ENCODE data around the gene CCNF. TPM values are rescaled to one million over a fixed set of nuclear protein-coding genes. Genes with fewer than 3 reads are reported as not detected.
A peak's percentile ranks its signal among the peaks of the same experiment; 100 is the strongest.
"Not testable (repeated sequence)": the region's sequence is repeated elsewhere in the genome, so short reads cannot be mapped to it uniquely, and the experiment has no call there.

Gene CCNF
- total RNA-seq, 1 donor from 2014 or later, result 1.1 TPM

DNA sequence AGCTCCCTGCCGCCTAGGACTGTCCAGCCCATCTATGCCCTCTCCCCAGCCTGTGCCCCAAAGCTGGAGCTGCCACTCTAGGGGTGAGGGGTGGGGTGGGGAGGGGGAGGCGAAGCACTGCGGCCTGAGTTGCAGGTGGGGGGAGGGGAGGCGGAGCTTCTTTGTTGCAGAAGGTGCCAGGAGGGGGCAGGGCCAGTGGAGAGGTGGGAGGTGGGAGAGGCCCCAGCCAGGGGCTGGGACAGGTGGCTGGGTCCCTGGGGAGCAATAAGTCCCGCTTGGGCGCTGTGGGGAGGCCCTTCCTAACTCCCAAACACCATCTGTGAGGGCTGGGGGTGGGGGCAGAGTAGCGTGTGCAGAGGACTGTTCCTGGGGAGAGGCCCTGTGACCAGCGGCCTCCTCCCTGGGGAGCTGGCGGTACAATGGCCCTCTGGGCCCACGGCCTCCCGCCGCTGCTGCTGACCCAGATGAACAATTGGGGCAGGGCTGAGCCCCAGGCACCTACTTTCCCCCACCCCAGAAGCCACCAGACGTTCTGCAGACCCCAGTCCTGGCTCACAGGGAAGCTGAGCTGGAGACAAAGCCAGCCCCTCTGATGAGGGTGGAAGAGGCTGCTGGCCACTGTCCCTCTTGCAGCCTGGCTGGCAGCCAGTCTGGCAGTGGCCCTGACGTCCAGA is 39.6 kb downstream of the CCNF start:
- ATAC-seq (no peak), DNase-seq (peak; percentile 52)
- intact Hi-C loops (cut with micrococcal nuclease), result no loop called here

DNA sequence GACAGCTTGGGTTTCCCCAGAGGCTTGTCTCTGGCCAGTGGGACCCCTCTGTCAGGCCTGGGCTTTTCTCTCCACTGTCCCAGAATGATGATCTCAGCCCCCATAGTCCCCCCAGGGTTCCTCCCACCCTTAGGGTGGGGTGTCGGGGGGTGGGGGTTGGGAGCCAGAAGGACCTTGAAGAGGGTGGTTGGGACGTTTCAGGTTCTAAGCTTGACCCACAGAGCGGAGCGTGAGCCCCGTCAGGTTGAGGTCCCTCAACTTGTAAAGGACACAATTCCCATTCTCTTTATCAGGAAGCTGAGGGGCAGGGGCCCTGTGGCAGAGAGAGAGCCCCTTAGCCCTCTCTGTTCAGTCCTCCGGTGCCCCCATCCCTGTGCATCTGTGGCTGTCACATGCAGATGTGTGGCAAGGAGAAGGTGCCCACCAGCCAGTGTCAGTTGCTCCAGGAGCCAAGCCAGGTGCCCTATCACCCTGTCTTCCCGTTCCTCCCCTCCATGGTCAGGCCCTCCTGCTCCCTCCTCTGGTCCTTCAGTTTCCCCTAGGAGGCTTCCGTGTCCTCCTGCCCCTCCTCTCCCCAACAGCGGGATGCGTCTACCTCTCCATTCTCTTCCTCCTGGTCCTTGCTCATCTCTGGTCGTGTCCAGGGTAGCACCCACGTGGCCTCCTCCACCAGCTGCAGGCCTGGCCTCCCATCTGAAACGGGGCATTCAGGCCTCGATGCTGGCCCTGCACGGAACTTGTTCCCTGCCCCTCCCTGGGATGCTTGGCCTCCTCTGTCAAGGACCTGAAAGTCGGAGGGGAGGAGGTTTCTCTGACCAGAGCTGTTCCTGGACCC is 40.4 kb downstream of the CCNF start:
- ATAC-seq (no peak), DNase-seq (no peak)
- intact Hi-C loops (cut with micrococcal nuclease), result no loop called here

DNA sequence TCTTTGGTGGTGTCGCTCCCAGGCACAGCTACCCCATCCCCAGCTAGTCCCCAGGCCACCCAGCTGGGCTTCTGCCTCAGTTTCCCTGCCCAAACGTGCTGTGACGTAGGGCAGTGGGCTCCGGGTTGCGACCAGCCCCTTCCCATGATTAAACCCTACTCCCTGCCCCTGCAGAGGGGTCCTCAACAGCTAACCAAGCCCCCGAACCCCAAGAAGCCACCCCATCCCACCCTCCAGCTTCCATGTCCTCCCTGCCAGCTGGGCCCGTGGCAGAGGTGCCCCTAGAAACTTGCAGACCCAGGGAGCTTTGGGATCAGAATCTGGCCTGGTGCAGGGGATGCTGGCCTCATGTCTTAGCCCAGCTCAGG is 41.0 kb downstream of the CCNF start:
- intact Hi-C loops (cut with micrococcal nuclease), result no loop called here
- DNase-seq (no peak), ATAC-seq (no peak)

GRCh38 chr16:2470603-2471015 is 41.4 kb downstream of the CCNF start:
- ATAC-seq, result no peak
- intact Hi-C loops (cut with micrococcal nuclease), result no loop called here
- DNase-seq, result no peak

DNA sequence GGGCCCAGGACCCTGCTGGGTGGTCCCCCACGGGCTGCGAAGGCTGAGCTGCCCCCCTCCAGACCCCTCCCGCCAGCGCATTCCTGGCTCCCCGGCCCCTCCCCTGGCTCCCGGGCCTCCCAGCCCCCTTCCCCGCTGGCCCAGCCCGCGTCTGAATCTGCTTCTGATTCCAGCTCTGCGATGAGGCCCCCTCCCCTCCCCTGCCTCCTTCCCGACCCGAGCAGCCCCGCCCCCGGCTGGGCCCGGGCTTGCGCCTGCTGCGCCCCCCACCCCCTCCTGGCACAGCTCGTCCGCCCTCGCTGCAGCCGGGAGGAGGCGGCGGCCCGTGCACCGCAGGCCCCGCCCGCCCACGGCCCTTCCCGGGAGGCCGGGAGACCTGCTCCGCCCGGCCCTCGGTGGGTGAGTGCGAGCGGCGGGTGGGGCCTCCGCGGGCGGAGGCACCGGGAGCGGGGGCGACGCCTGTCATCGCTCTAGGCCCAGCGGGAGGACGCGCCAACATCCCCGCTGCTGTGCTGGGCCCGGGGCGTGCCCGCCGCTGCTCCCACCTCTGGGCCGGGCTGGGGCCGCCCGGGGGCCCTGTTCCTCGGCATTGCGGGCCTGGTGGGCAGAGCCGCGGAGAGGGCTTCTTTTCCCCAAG is 41.9 kb downstream of the CCNF start, which contains the start of gene NTN3:
Gene NTN3 (plus strand): TSS at position 282 of the 637 bp plus-strand sequence. CDS start 405 bp downstream, outside the sequence.
- DNase-seq (peak; percentile 50), ATAC-seq (no peak)
- intact Hi-C loops (cut with micrococcal nuclease), result no loop called here

DNA sequence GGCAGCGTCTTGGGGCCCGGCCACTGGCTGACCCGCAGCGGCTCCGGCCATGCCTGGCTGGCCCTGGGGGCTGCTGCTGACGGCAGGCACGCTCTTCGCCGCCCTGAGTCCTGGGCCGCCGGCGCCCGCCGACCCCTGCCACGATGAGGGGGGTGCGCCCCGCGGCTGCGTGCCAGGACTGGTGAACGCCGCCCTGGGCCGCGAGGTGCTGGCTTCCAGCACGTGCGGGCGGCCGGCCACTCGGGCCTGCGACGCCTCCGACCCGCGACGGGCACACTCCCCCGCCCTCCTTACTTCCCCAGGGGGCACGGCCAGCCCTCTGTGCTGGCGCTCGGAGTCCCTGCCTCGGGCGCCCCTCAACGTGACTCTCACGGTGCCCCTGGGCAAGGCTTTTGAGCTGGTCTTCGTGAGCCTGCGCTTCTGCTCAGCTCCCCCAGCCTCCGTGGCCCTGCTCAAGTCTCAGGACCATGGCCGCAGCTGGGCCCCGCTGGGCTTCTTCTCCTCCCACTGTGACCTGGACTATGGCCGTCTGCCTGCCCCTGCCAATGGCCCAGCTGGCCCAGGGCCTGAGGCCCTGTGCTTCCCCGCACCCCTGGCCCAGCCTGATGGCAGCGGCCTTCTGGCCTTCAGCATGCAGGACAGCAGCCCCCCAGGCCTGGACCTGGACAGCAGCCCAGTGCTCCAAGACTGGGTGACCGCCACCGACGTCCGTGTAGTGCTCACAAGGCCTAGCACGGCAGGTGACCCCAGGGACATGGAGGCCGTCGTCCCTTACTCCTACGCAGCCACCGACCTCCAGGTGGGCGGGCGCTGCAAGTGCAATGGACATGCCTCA is 42.6 kb downstream of the CCNF start:
- DNase-seq, result no peak
- ATAC-seq, result no peak
- intact Hi-C loops (cut with micrococcal nuclease), result no loop called here

- ATAC-seq (no peak), DNase-seq (no peak)
- intact Hi-C loops (cut with micrococcal nuclease), result no loop called here
These were observed 43.2 kb downstream of the CCNF start for GRCh38 chr16:2472488-2472864.

DNA sequence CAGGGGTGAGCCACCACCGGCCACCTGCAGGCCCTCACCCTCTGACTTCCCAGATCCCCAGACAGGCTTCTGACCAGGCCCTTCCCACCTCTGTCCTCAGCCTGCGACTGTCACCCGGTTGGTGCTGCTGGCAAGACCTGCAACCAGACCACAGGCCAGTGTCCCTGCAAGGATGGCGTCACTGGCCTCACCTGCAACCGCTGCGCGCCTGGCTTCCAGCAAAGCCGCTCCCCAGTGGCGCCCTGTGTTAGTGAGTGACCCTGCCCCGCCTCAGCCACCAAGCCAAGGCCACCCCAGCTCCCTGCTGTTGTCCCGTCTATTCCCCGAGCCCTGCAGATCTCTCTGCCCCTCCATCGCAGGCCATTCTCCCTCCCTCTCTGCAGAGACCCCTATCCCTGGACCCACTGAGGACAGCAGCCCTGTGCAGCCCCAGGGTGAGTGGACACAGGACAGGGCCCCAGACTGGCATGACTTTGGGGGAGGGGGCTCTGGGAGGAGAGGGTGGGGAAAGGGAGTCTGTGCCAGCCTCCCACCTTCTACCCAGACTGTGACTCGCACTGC is 43.7 kb downstream of the CCNF start:
- intact Hi-C loops (cut with micrococcal nuclease), result no loop called here
- no peak for ATAC-seq
- DNase-seq, result no peak

GRCh38 chr16:2473446-2473926 is 44.2 kb downstream of the CCNF start:
- intact Hi-C loops (cut with micrococcal nuclease), result no loop called here
- no peak for ATAC-seq
- DNase-seq, result no peak

DNA sequence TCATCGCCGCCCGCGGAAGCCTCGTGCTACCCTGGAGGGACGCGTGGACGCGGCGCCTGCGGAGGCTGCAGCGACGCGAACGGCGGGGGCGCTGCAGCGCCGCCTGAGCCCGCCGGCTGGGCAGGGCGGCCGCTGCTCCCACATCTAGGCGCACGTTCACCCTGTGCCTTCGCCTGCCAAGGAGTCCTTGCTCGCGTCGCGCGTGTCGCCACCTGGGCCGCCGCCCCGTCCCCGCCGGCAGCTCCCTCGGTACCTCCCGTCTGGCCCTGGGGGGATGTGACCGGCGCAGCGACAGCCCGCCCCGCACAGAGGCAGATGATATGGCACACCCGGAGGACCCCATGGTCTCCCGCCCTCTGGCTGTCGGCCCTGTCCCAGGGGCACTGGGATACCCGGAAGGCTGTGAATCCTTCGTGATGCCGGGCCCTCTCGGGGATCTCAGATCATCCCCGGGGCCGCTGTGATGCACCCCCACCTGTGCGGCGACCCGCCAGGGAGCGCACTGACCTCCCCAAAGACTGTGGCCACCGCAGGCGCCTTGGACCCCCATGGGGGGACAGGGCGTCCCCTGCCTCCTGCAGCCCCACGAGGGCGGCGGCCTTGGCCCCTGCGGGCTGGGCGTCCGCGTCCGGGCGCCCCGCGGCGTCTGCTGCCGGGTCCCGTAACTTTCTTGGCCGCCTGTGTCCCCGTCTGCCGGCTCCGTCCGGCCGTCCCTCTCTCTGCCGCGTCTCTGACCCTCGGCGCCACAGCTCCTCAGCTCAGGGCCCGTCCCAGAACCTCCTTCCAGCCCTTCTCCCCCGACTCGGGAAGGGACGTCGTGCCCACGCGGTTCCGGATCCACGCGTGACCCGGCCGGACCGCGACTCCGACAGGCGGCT is 45.0 kb downstream of the CCNF start:
- intact Hi-C loops (cut with micrococcal nuclease), result no loop called here
- peak; percentile 79 for ATAC-seq
- peak; percentile 80 for DNase-seq

DNA sequence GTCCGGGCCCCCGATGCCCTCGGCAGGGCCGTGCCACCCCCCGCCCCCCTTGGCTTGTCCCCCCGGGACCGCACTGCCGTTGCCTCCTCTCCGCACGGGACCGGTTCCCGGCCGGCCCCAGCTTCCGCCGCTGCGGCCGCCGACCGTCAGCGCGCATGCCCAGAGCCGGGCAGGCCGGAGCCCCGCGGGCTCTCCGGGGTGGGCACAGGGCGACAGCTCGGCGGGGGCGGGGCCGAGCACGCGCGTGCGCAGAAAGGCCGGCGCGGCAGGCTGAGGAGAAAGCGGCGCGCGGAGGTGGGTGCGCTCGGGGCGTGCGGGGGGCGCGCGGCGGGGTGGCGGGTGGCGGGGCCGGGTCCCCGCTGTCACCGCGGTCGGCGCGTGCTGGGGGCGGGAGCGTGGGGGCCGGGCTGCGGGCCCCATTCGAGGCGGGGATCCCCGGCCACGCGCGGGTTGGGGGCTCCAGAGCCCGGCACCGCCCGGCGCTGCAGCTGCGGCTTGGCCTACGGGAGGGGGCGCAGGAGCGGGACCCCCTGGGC is 45.7 kb downstream of the CCNF start, which contains the start of gene TBC1D24:
Gene TBC1D24 (plus strand): TSS at position 251 of the 536 bp plus-strand sequence. CDS start 21,022 bp downstream, outside the sequence.
- ATAC-seq (peak; percentile 94), DNase-seq (peak; percentile 94)
- intact Hi-C loops (cut with micrococcal nuclease), result no loop called here

DNA sequence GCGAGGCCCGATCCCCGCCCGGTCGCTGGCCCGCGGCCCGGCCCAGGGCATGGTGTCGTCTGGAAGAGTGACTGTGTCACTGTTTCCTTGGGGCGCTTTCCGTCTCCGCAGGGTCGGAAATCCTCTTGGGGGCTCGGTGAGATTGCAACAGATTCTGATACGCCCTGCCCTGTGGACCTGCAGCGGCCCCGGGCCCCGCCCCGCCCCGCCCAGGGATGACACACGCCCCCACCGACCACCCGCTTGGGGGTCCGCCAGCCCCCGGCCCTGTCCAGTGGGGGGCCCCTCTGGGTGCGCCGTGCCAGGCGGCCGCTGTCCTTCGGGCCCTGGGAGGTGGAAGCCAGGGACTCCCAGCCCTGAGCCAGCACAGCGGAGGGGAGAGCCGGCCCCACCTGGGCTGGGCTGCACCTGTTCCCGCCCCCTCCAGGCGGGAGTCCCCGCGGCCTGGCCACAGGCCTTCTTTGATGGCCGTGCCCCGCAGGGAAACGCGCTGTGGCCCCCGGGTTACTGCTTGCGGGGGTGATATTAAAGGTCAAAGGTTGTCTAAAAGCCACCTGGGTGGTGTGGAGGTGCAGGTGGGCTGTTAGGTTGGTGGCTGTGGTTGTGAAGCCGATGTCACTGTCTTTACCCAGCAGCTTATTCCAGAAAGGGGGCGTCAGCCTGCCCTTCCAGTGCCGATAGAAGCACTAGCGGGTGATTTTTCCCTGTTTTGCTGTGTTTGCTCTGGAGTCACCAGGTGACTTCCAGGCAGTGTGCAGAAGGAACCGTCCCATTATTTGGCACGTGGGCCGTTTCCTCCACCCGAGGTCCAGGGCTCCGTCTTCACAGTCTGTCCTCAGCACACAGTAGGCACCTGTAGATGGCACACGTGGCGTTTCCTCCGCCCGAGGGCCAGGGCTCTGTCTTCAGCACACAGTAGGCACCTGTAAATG is 46.4 kb downstream of the CCNF start:
- intact Hi-C loops (cut with micrococcal nuclease), result no loop called here
- ATAC-seq (no peak), DNase-seq (peak; percentile 47)

DNA sequence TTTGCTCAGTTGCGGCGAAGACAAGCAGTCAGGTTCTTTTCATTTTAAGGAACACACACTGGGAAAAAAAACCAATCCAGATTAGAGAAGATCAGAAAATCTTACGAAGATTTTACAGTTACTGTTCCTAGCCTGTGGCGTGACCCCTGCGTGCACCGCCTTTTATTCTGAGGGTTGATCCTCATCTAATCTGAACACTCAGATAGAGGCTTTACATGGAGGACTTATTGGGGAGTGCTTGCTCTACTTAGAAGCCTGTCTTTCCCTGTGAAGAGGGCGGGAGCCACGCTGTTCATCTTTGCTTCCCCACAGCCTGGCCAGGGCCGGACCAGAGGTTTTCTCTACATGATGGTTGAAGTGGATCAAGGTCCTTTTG is 47.1 kb downstream of the CCNF start:
- no peak for ATAC-seq
- DNase-seq, result no peak
- intact Hi-C loops (cut with micrococcal nuclease), result no loop called here

DNA sequence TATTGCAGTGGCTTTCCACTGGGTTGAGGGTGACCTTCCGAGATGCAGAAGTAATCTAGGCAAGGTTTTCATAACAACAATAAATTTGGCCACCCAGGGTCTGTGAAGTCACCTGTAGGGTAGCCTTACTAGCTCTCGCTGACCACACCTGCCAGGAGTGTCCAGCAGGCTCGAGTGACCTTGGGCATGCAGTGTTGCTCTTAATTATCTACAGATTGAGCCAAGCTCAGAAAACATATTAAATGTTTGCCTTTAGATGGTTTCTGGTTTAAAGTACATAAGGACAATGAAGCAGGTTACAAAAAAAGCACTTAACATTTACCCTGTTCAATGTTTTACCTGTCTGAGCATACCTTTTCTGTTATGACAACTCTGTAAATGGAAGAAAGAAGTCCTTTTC is 47.5 kb downstream of the CCNF start:
- DNase-seq (no peak), ATAC-seq (no peak)
- intact Hi-C loops (cut with micrococcal nuclease), result no loop called here

DNA sequence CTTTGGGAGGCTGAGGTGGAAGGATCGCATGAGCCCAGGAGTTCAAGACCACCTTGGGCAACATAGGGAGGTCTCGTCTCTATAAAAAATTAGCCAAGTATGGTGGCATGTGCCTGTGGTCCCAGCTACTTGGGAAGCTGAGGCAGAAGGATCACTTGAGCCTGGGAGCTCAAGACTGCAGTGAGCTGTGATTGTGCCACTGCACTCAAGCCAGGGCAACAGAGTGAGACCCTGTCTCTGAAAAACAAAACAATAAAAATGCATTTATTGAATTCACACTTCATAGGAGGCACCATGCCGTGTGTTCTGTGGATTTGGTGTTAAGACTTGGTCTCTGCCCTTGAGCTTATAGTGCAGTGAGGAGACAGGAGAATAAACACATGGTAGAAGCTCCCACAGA is 48.1 kb downstream of the CCNF start:
- intact Hi-C loops (cut with micrococcal nuclease), result no loop called here
- ATAC-seq, result no peak

GRCh38 chr16:2478279-2478678 is 49.0 kb downstream of the CCNF start:
- DNase-seq (no peak), ATAC-seq (no peak)
- intact Hi-C loops (cut with micrococcal nuclease), result no loop called here

More for the DNA sequence above, 48.1 kb downstream of the CCNF start:
- no peak for DNase-seq

- DNase-seq; intact Hi-C loops (cut with micrococcal nuclease); ATAC-seq: not testable (repeated sequence)
These were observed 50.7 kb downstream of the CCNF start for GRCh38 chr16:2479996-2480395.
